Glomerular visceral epithelial cell (primary cell): ENCODE measurements around the gene AKT2.
A peak's percentile ranks its signal among the peaks of the same experiment; 100 is the strongest.
"Not testable (repeated sequence)": the region's sequence is repeated elsewhere in the genome, so short reads cannot be mapped to it uniquely, and the experiment has no call there.

Experiments
- DNase-seq: peaks from one replicate; pipeline ENCODE4 v3.0.0-alpha.2; 2016; ENCODE audit errors: extremely low spot score

AKT2 gene

DNA sequence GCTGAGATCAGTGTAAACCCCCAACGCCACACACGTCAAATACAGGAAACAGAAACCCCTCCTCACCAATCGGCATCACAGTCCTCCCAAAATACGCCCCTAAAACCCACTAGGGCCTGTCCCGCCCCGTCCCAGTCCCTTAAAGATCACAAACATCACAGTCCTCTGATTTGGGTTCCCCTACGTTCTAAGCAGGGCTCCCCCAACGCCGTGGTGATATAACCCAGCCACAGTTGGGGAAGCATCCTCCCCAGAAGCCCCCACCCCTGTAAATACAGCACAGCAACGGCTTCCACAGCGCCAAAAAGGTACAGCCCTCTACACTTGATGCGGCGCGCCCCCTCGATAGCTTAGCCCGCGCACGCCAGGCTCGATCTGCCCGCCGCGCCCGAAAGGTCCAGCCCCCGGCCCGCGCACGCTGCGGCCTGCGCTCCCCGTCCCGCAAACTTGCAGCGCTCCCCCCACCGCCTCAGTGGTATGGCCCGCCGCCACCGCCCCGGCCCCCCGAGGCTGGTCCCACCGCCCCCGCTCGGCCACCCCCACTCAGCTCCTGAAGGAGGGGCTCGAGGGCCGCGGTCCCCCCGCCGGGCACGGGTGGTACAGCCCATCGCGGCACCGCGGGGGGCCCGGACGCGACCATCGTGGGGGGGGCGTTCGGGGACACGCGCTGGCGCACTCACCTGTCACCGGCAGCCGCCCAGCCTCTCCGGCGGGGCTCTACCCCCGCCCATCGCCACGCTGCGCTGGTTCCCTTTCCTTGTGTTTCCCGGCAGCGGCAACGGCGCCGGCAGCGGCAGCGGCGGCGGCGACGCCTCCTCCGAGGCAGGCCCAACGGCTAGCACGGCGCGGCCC, at the start of gene AKT2:
Gene AKT2 (minus strand): TSS at position 845 of the 852 bp plus-strand sequence. CDS start 20,078 bp downstream, outside the sequence.
- DNase-seq = peak; percentile 21

DNA sequence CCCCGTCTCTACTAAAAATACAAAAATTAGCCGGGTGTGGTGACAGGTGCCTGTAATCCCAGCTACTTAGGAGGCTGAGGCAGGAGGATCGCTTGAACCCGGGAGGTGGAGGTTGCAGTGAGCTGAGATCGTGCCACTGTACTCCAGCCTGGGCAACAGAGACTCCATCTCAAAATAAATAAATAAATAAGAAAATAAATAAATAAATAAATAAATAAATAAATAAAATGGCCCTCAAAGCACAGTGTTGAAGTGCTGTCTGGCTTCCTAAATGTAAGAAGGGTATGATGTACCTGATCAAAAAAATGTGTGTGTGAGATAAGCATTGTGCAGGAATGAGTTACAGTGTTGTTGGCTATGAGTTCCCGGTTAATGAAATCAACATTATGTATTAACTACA, 47.9 kb upstream of the AKT2 start:
- DNase-seq = not testable (repeated sequence)

- no peak for DNase-seq
These were observed 47.5 kb upstream of the AKT2 start for GRCh38 chr19:40332669-40333068.

GRCh38 chr19:40331052-40331451, 45.9 kb upstream of the AKT2 start:
- no peak for DNase-seq

DNA sequence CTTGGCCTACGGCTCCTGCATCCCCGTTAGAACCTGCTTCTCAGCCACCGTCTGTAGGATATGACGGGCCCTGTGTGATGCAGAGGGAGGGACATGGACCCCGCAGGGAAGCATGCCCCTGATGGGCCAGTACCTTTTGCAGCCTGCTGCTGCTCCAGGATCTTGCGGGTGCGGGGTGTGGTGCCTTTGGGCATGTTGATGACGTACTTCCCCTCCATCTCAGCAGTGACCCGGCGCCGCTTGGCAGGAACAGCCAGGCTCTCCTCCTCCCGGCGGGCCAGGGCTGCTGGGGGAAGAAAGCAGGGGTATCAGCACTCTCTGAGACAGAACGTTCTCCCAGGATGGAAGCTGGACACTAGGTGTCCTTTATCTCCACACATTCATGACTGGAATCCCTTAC, 41.1 kb upstream of the AKT2 start:
- DNase-seq = no peak

DNA sequence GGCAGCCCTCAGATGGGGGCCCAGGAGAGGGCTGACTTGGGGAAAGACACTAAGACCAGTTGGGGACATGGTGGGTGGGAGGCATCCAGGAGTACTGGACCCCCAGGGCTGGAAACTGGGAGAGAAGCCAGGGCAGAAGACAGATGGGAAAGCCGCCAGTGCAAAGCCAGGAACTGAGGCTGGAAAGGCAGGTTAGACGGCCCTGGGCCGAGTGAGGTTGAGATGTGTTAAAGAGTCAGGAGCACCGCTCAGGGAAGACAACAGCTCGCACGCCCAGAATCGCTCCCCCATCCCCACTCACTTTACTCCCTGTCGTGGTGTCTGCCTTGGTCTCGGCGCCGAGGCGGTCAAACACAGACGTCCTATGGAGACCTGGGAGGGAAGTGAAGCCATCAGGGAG, 38.6 kb upstream of the AKT2 start:
- no peak for DNase-seq

GRCh38 chr19:40322951-40323615, 37.9 kb upstream of the AKT2 start:
- no peak for DNase-seq

- DNase-seq = no peak
These were observed 37.1 kb upstream of the AKT2 start for GRCh38 chr19:40322271-40322610.

DNA sequence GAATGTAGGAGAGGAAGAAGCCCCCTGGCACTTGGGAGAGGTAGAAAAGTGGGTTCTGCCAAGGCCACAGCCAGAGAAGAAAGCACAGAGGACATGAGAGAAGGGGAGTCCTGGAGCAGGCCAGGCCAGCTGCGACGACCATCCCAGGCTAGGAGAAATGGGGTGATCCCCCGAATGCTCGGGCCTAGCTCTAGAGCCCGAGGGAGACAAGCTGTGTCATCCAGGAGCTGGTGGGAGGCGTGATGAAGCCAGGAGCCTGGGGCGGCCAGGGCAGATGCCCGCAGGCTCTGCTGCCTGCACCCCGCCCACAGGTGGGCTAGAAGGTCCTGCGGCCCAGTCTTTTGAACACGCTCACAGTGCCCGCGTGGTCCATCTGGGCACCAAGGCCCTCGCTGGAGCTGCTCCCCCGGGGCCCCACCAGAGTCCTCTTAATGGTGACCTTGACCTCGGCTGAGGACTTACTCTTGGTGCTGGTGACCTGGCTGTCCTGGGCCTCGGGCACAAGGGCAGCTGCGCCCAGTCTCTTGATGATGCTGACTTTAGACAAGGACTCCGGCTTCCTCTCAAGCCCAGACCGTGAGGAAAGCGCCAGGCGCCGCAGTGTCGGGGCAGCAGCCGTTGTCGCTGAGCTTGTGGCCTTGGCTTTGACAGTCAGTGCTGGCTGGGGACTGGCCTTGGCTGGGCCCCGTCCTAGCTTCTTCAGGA, 36.6 kb upstream of the AKT2 start:
- DNase-seq = no peak

GRCh38 chr19:40321076-40321475, 35.9 kb upstream of the AKT2 start:
- DNase-seq = no peak

DNA sequence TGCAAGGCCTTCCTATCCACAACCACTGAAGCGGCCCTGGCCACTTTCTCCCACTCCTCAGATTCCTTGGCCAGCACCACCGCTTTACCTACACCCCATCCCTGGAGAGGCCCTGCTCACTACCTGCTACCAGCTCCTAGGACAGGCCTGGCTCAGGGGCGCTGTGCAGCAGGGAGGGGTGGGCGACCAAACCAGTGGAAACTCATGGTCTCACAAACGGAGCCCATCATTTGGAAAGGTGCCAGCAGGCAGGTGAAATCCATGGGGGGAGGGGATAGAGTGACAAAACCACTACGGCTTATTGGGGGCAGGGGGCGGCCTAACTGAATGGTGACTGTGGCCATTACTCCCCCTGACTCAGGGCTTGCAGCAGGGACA, 35.4 kb upstream of the AKT2 start:
- DNase-seq = no peak

DNA sequence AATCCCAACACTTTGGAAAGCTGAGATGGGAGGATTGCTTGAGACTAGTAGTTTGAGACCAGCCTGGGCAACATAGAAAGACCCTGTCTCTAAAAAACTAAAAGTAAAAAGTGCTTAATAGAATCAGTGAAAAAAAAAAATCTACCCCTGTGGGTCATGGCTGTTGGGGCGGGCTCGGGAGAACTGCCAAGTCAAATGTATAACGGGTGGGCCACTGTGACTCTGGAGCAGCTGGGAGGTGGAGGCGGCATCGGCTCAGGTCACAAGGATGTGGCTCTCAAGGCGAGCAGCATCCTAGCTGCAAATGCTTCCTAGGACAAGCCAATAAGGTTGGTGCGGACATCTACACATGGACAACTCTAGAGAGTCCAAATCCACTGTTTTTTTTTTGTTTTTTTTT, 32.2 kb upstream of the AKT2 start:
- DNase-seq = no peak

GRCh38 chr19:40315812-40316470, 30.8 kb upstream of the AKT2 start:
- DNase-seq = no peak

- DNase-seq = no peak
These were observed 29.5 kb upstream of the AKT2 start for GRCh38 chr19:40314656-40315055.

DNA sequence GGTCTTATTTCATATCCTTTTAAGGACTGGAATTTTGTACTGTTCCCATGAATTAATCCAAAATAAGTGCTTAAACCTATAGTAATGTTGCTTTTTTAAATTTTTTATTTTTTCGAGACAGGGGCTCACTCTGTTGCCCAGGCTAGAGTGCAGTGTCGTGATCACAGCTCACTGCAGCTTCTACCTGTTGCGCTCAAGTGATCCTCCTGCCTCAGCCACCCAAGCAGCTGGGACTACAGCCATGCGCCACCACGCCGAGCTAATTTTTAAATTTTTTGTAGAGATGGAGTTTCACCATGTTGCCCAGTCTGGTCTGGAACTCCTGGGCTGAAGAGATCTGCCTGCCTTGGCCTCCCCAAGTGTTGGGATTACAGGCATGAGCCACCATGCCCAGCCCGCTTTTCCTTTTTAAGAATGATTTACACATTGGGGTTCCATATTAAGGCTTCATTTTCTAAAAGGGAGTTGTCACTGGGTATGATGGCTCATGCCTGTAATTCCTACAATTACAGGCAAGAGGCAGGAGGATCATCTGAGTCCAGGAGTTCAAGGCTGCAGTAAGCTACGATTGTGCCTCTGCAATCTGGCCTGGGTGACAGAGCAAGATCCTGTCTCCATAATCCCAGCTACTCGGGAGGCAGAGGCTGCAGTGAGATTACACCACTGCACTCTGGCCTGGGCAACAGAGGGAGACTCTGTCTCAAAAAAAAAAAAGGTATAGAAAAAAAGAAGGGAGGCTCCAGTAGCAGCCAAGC, 28.3 kb upstream of the AKT2 start:
- DNase-seq = no peak

DNA sequence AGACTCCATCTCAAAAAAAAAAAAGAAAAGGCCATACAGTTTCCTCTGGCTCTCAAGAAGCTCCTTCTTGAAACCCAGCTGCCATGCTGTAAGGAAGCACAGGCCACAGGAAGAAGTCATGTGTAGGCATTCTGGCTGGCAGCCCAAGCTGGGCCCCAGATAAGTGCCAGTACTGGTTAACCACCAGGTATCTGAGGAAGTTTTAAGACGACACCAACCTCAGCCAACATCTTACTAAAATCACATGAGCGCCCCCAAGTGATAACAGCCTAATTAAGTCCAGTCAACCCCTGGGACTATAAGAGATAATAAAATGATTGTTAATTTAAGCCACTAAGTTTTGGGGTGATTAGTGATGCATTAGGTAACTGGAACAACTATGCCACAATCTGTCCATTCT, 27.4 kb upstream of the AKT2 start:
- DNase-seq = no peak

DNA sequence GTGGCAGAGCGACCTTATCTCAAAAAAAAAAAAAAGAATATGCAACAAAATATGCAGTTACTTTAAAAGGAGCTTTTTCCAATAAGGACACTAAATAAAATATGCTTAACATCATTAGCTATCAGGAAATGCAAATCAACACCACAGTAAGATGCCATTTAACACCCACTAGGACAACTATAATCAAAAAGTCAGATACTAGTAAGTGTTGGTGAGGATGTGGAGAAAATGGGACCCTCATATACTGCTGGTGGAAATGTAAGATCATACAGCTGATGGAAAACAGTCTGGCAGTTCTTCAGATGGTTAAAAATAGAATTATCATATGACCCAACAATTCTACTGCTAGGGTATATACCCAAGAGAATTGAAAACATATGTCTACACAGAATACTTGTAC, 24.5 kb upstream of the AKT2 start:
- DNase-seq = no peak

DNA sequence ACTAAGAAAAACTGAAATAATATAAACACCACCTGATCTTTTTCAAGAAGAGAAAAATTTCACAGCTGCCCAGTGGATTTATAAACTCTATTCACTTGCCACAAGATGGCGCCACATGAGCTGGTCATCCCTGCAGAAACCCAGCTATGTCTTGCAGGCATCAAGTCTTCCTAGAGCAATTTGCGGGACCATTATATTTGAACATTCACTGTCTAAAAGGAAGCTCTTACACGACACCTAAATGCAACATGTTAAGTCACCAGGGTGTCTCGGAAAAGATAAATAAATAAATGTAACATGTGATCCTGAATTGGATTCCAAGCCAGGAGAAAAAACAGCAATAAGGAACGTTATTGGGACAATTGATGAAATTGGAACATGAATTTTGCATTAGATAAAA, 20.3 kb upstream of the AKT2 start:
- DNase-seq = peak; percentile 83

- DNase-seq = no peak
These were observed 19.2 kb upstream of the AKT2 start for GRCh38 chr19:40304306-40304705.

DNA sequence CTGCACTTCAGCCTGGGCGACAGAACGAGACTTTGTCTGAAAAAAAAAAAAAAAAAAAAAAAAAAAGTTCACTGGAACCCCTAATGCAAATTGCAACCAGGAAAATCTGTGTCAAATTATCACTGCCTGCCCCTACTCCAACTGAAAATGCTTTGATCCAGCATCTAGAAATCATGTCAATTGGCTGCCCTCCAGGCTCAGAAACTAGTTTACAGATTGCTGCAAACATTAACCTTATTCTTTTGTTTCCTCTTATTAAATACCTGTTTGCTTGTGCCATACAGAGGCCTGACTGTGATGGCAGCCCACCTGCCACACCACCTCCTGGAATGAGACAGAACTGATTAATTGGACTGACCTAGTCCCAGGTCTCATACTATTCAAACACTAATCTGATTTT, 18.6 kb upstream of the AKT2 start:
- no peak for DNase-seq

DNA sequence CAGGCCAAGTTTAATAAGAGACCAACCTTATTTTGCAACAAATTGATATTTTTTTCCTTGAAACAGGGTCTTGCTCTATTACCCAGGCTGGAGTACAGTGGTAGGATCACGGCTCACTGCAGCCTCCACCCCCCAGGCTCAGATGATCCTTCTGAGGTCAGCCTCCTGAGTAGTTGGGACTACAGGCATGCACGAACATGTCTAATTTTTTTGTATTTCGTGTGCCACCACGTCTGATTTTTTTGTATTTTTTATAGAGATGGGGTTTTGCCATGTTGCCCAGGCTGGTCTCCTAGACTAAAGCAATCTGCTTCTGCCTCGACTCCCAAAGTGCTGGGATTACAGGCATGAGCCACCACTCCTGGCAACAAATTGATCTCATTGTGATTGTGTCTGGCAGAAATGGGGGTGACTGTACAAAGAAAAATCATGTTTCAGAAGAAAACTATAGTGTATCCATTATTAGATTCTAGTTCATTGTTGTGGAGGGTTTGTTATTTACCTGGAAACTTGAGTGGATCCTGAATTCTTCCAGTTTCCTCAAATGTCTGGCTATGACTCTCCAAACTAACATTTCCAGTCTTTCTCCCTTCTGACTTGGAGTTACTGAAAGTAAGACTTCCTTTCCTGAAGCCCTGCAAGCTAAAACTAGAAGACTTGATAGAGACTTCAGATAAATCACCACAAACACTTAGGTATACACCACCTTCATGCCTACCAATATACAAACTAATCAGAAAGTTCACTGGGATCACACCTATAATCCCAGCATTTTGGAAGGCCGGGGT, 17.3 kb upstream of the AKT2 start:
- DNase-seq = no peak
